ENCODE results near the gene FAM3B.

The FAM3B gene

DNA sequence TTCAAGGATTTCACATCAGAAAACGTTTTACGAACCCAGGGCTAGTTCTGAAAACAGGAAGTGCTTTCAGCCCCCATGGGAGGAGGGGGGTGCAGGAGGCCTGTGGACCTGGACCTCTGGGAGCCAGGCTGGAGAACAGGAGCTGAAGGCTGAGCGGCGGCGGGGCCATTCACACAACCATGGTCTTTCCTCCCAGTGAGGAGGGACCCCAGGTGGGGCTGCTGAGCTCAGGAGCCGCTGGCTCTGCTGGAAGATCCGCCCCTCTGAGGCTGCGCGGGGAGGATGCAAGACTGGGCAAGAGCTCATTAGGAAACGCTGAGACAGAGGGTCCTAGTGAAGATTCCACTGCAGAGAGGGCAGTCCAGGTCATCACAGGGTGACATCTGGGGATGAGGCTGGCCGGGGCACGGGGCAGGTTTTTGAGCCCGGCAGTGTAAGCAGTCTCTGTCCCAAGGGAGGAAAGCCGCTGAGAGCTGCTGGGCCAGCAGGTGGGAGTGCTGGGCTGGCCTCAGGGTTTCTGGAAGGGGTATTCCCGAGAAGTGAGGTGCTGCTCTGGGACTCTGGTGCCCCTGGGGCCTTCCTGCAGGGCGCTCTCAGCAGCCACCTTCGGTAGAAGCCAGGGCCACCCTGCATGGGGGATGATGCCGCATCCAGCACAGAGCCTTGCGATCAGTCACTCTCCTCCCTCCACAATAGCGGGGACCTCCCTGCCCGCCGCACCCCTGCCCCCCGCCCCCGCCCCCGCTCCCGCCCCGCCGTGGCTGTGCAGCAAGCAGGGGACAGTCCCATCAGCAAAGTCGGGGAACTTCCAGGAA is 52.7 kb downstream of the FAM3B start:
- peak; percentile 73 for DNase-seq (ENCODE audit: low spot score)

DNA sequence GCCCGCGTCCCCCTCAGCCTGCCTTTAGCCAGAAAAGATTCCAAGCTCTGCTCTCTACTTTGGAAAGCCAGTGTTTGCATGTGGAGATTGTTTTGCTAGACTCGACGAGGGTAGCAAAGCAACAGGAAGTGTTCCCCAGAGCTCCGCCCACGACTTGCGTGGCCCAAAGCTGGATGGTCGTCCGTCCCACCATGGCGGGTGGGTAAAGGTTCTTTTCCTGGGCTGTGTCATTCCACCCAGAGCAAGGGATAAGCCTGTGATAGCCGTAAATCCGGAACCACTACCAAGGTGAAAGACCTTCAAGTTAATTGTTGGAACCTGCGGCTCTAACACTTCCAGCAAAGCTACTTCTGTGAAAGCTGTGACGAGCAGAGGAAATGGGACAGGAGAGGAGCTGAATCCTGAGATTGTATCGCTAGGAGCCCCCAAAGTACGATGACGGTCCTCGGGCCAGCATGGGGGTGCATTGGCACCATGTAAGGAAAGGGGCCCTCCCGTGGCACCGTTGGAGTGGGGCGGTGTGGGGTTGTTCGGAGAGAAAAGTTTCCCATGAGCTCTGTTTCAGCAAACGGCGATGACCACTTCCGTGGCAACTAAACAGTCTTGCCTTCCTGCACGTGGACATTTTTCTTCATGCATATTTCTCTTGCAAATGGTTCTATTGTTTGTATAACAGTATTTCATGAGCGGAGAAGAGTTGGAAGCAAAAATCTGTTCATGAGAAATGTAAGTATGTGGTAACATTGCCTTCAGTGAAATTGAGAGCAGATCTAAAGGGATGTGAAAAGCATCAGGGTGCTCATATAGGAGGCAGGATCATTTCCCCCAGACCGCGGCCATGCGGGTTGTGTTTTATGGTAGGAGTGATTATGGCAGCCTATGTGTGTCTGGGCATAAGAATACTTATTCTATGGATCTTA is 53.6 kb downstream of the FAM3B start:
- no peak for DNase-seq (ENCODE audit: low spot score)

DNA sequence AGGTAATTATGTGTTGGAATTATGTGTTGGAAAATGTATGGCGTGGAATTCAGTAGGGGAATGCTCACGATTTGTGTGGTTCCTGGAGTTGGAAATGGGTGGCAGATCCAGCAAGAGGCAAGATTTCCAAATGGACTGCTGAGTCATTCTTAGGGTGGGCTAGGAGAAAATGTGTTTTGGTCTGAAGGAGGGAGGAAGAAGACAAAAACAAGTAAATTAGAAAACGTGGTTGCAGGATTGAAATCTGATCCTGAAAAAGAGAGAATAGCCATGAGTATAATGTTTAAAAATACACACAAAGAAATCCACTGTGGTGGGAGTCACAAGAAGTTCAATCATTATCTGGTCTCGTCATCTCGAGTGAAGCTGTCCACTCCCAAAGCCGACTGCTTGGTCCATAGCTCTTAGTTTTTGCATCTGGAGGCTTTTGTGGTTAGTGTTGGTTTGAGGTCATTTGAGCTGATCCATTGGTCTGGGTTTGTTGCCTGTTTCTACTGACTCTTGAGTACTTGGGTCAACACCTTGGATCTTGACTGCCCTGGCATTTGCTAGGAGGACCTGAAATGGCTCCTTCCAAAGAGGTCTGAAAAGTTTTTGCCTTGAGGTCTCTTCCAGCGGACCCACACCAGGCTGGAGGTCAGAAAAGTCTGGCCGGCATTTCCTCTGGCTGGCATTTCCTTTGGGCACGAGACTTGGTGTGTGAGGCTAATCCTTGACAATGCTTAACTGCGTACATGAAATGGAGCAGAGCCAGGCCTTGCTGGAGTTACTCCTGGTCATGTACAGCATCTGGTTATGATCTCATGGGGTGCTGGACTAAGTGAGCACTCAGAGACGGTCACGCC is 54.5 kb downstream of the FAM3B start:
- DNase-seq (ENCODE audit: low spot score) = no peak

DNA sequence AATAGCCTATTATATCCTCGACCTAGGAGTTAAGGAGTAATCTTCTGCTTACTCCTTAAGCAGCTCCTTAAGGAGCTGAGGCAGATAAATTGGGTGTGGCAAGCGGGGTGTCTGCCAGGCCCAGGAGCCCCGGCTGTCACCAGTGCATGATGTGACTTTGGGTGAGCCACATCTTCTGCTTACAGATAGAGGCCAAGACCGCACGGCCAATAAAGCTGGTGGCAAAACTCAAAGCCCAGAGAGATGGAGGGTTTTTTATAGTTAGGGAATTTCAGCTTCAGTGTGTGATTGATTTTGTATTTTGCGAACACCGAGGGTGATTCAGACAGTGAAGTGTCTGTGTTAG is 55.1 kb downstream of the FAM3B start:
- no peak for DNase-seq (ENCODE audit: low spot score)

DNA sequence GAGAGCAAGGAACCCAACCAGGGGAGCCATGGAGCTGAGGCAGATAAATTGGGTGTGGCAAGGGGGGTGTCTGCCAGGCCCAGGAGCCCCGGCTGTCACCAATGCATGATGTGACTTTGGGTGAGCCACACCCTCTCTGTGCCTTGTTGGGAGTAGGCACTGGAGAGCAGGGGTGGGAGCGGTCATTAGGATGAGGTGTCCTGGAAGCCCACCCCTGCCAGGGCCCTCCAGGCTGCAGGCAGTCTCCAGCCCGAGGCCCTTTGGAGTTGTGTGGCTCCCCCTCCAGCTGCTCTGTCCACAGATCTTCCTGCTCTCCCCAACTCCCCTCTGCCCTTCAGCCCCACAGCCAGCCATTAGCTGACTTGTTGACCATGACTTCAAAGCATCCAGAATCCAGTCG is 56.7 kb downstream of the FAM3B start:
- no peak for DNase-seq (ENCODE audit: low spot score)

DNA sequence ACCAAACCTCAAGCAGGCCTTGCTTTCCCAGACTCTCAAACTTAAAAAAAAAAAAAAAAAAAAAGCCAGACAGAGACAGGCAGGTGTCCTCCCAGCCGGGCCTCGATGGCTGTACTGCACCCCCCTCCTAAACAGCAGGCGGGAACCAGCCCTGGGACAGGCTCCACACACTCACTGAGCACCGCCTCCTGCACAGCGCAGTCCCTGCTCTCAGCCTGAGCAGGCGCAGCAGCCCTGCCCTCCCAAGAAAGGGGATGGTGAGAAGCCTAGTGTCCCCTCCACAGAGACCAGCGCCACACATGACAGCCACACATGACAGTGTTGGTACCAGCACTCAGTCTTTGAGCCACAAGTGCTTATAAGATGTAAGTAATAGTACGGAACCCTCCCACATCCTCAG is 57.2 kb downstream of the FAM3B start:
- no peak for DNase-seq (ENCODE audit: low spot score)

DNA sequence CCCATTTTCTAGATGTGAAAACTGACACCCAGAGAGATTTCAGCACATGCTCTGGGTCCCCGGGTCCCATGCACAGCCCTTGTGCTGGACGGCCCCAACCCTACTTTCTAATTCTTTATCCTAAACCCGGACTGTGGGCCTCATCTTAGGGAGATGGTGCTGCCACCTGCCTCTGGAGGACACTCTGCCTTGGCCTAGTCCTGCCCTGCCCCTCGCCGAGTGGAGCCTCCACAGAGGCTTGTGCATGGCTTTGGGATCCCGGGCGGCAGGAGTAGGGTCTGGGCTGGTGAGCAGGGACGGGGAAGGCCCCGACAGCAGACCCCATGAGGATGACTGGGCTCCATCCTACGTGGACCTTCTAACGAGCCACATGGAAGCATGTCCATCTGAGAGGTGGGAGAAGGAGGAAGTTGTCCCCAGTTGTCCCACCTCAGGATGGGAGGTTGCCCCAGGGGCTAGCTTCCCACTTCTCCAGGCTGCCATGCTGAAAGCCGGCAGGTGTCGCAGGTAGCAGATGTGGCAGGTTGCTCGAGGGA is 57.6 kb downstream of the FAM3B start:
- no peak for DNase-seq (ENCODE audit: low spot score)

DNA sequence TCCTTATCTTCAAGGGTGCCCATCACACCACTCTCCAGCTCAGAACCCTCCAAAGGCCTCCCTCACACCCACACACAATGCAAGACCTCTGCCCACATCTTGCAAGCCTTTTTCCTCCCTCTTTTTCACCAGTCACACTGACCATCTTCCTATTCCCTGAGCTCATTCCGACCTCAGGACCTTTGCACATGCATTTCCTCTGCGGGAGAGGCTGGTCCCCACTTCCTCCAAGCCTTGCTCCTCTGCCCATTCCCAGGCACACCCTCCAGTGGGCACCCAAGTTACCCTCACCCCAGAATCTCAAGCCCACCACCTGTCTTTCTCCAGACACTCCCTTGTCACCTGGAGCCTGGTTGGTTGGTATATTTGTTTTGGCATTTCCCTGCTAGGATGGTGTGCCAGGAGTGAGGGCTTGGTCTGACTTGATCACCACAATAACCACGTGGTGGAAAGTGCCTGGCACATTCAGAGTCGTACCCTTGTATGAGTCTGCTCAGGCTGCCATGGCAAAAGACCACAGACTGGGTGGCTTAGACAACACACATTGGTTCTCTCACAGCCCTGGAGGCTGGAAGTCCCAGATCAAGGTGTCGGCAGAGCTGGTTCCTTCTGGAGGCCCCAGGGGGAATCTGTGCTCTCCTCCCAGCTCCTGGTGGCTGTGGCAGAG is 58.4 kb downstream of the FAM3B start:
- DNase-seq (ENCODE audit: low spot score) = no peak

DNA sequence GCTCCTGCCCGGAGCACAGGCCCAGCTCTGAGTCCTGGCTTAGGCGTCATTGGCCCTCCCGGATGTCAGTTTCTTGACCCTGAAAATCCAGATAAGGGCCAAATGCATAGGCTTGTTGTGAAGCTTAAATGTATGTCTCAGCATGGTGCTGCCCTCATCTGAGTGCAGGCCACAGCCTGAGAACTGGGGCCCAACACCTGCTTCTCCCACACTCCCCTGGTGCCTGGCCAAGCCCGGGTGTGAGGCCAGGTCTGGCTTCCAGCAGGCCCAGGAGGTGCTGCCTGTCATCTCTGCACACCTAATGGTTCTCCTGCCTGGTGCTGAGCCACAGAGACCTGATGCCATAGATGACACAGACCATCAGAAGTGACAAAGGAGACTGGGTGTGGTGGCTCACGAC is 59.3 kb downstream of the FAM3B start:
- no peak for DNase-seq (ENCODE audit: low spot score)

DNA sequence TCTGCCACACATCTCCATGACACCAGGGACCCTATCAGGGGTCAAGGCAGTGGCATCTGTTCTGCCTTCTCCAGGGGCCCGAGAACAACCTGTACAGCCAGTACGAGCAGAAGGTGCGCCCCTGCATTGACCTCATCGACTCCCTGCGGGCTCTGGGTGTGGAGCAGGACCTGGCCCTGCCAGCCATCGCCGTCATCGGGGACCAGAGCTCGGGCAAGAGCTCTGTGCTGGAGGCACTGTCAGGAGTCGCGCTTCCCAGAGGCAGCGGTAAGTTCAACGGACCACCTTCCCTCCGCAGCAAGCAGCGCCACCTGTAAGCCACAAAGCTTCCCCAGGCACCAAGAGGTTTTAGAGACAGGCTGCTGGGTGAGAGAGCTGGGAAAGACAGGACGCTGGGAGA is 61.1 kb downstream of the FAM3B start:
- DNase-seq (ENCODE audit: low spot score) = no peak

DNA sequence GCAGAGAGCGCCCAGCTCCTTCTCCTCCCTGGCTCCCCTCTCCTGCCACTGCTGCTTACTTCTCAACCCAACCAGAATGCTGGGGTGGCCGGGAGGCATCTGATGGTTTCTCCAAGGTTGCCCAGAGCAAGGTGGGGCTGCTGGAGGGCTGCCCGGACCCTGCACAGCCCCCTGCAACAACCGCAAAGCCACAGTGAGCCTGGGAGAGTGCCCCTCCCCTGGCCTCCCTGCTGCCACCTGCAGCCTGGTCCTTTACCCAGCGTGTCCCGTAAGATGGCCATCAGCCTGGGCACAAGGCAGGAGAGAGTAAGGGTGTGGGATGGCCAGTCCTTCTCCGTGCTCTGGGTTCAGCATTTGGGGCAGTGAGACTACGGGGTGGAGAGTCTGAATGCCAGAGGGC is 62.2 kb downstream of the FAM3B start:
- no peak for DNase-seq (ENCODE audit: low spot score)

DNA sequence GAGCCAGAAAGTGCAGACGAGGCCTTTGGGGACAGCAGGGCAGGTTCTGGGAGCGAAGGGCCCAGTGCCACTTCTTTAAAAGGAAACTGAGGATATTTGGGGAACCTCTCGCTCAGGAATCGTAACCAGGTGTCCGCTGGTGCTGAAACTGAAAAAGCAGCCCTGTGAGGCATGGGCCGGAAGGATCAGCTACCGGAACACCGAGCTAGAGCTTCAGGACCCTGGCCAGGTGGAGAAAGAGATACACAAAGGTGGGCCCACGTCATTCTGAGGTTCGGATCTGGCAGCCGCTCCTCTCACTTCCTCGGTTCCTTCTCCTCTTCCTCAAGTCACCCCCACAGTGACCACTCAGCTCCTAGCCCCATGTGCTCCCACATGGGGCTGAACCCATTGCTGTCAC is 63.3 kb downstream of the FAM3B start:
- no peak for DNase-seq (ENCODE audit: low spot score)

DNA sequence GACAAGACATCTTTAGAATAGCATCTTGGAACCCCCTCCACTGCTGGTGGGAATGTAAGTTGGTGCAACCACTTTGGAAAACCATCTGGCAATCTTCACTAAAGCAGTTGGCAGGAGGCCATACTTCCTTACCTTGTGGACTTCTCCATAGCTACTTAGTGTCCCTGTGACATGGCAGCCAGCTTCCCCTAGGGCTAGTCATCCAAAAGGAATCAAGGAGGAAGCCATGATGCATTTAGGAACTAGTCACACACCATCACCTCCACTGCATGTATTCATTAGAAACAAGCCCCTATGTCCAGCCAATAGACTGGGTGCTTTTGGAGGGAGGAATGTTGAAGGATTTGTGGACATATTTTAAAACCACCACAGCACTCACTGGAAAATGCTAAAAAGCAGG is 65.1 kb downstream of the FAM3B start:
- DNase-seq (ENCODE audit: low spot score) = no peak

DNA sequence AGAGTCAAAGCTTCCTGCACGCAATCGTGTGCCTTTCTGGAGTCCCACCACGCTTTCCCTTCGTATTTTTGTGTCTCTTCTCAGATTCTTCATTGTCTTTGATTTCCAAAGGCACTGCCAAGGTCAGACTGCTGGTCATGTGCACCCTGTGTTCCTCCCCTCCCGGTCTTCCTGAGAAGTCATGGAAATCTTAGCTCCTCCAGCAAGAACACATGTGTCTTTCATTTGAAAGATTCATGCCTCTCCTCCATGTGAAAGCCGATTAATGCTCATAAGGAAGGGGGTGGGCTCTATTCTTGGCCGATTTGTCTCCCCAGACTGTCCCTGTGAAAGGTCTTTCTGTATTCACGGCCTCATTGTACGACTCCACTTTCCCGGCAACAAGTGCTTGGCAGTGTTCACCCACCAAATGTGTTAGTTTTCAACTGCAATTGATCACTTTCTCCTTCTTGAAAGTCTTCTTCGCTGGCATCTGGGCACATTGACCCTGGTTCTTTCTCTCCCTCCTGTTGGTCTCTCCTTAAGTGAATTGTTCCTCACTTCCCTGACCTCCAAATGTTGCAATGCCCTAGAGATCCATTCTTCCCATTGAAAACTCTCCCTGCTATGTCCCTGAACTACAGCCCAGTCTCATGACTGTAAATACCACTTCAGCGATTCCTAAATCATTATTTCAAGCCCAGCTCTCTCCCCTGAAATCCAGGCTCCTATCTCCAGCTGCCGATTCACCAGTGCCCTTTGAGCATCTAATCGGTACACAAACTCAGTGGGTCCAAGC is 70.6 kb downstream of the FAM3B start:
- no peak for DNase-seq (ENCODE audit: low spot score)

DNA sequence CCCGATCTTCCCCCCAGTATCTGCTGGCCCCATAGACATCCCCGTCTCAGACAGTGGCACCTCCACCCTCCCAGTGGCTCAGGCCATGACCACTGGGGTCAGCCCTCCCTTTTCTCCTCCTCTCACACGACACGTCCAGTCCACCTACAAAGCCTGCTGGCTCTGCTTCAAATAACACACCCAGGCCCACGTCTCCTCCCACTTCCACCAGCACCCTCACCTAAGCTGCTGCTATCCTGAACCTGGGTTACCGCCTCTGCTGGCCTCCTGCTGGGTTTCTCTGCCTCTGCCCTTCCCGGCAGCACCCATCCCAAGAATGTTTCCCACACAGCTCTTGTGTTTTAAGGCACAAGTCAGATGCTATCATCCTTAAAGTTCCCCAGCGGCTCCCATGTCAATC is 71.2 kb downstream of the FAM3B start:
- DNase-seq (ENCODE audit: low spot score) = no peak

DNA sequence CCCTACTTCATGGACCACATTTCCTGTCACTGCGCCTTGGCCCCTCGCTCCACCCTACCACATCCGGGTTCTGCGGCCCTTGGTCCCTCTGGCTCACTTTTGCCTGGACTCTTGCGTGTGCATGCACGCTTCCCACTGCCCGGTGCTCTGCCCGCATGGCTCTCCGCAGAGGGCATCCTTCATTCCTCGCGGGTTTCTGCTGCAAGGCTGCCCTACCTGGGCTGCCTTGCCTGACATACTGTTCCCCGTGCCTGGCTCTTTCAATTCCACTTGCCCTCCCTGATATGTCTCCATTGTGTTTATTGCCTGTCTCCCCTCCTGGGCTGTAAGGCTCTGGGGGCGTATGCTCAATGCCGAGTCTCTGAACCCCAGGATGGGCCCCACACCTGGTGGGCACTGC is 71.7 kb downstream of the FAM3B start:
- no peak for DNase-seq (ENCODE audit: low spot score)

DNA sequence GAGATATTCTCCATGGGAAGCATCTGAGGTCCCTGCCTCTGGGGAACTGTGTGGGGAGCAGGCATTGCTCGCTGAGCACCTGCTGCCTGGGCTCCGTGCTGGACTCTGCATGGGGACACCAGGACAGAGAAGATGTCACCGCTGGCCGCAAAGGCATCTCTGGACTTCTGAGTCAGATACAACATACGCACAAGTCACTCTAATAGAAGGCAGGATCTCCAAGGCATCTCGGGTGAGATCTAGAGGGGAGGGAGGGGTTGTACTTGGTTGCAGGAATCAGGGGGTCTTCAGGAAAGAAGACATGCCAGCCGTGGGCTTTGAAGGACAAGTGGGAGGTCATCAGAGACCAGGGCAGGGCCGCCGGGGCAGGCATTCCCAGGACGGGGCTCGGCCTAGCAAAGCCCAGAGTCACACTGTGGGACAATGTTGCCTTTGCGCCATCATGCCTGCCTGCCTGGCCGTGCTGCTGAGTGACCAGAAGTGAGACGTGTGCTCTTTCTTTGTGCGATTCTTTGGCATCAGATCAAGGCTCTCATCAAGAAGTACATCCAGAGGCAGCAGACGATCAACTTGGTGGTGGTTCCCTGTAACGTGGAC is 73.5 kb downstream of the FAM3B start:
- no peak for DNase-seq (ENCODE audit: low spot score)

DNA sequence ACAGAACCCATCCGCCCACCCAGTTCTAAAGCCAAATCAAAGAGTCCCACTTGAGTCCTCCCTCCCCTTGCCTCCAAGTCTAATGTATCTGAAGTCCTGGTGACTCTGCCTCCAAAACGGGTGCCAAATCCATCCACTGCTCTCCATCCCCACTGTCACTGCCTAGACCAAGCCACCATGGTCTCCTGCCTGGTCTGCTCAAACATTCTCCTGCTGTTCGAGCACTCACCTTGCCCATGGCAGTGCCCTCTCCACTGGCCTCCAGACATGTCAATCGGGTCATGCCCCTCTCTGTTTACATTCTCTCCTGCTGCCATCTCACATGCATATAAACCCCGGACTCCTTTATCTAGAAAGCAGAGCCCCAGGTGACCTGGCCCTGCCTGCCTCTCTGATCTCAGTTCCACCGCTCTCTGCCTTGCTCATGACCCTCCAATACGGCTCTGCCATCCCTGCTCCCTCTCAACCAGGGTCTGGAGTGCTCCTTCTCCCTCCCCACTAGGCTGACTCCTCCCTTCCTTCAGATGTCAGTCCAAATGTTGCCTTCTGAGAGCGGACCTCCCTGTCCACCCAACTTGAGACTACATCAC is 77.4 kb downstream of the FAM3B start:
- no peak for DNase-seq (ENCODE audit: low spot score)

DNA sequence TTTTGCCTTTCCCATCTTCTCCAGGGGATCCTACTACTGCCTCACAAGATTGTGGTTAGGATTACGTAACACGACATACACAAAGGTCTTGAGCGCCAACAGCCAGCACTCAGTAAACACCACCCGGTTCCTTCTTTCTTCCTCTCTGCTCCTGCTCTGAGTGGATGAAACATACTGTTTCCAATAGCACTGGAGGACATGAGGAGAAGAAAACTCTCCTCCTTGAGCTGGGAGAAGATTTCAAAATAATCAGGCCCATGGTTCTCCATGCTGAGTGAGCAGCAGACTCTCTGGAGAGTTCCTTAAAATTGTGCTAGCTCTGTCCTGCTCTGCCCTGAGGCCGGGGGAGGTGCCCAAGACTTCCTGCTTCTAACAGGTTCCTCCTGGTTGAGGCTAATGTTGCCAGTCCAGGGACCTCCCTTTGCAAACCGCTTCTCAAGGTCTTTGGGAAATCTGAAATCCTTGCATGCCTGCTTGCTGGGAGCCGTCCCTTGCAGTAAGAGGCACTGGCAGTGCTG is 80.0 kb downstream of the FAM3B start:
- no peak for DNase-seq (ENCODE audit: low spot score)

DNA sequence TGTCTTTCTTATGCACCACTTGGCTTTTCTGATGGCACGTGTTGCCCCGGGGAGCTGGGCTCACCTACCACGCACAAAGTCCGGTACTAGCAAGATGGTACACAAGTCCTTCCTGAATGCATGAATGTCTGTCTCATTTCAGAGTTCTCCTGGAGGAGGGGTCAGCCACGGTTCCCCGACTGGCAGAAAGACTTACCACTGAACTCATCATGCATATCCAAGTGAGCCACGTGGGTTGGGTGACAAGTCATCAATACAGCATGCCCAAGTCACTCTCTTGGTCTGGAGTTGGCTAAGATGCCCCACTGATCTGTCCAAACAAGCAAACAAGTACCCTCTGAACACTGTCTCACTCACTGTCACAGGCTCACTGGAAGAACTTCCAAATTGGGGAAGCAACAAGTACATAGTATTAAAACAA is 80.9 kb downstream of the FAM3B start:
- DNase-seq (ENCODE audit: low spot score) = no peak
